ENCODE data around the gene MAP3K20.

The MAP3K20 gene

DNA sequence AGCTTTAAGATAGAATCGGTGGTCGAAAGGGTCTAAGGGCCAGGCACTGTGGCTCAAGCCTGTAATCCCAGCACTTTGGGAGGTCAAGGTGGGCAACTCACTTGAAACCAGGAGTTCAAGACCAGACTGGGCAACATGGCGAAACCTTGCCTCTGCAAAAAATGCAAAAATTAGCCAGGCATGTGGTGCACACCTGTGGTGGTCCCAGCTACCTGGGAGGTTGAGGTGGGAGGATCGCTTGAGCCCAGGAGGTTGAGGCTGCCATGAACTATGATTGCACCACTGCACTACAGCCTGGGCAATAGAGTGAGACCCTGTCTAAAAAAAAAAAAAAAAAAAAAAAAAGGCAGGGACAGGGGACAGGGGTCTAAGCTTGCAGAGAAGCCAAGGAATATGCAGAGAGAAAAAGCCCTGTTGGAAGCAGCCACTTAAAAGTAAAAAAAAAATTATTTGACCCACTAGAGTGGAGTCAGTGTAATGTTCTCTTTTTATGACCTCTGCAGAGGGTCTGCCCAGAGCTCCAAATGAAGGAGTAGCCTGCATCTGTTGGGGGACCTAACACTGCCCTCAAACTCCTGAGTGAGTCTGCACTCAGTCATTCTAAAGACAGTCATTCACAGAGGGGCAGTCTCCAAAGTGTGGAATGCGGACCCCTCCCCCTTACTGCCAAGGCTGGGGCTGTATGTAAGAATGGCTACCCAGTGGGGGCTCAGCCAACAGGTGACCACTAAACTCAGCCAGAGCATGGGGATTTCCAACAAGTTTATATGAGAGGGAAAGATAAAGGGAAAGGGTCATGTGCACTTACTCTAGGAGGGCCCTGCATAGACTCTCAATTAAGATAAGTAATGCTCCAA lies 160.5 kb downstream of the MAP3K20 start:
- no peak overlapping the region for H3K4me3 ChIP-seq (ENCODE audit: low read depth, low read length)
- TF ChIP-seq, protein P1, sequence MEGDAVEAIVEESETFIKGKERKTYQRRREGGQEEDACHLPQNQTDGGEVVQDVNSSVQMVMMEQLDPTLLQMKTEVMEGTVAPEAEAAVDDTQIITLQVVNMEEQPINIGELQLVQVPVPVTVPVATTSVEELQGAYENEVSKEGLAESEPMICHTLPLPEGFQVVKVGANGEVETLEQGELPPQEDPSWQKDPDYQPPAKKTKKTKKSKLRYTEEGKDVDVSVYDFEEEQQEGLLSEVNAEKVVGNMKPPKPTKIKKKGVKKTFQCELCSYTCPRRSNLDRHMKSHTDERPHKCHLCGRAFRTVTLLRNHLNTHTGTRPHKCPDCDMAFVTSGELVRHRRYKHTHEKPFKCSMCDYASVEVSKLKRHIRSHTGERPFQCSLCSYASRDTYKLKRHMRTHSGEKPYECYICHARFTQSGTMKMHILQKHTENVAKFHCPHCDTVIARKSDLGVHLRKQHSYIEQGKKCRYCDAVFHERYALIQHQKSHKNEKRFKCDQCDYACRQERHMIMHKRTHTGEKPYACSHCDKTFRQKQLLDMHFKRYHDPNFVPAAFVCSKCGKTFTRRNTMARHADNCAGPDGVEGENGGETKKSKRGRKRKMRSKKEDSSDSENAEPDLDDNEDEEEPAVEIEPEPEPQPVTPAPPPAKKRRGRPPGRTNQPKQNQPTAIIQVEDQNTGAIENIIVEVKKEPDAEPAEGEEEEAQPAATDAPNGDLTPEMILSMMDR (IDR thresholded peaks at IDR 0.05; ENCODE audit: low read depth, low read length, missing control alignments) = no peak
- no peak for DNase-seq (ENCODE audit: low read depth)

DNA sequence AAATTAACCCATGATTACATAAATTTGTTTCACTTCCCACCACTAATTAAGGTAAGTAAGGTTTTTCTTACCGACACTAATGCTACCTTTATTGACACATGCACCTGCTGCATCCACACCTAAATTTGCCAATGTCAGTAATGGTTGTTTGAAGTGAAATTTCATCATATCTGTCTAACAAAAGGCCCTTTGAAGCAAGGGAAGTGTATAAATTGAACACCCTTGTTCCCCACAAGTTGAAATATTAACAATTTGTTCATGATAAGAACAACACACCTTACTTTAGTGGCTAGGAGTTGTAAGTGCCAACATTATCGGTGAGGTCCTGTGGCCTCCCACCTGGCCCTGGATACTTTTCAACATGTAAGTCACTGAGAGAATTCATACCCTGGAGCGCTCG lies 162.7 kb downstream of the MAP3K20 start:
- H3K4me3 ChIP-seq (ENCODE audit: low read depth, low read length) = no peak overlapping the region
- TF ChIP-seq, protein P1 (IDR thresholded peaks at IDR 0.05; ENCODE audit: low read depth, low read length, missing control alignments) = no peak
- no peak for DNase-seq (ENCODE audit: low read depth)

DNA sequence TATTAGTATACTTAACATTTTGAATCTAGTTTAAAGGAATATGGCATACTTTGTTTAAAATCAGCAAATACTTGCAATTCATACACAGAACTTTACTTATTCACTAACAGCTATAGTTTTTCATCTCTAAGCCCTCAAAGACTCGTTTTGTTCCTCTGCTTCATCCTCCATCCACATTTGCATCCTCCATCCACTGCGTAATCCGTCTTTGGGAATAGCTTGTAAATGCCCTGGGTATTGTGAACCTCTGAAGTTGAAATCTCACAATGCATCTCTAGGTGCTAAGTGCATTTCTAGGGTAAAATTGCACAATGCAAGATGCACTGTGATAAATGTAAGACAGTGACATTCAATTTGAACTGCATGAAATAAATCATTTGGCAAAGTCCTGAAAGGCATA lies 163.2 kb downstream of the MAP3K20 start:
- TF ChIP-seq, protein P1 (IDR thresholded peaks at IDR 0.05; ENCODE audit: low read depth, low read length, missing control alignments) = no peak
- H3K4me3 ChIP-seq (ENCODE audit: low read depth, low read length) = no peak overlapping the region
- no peak for DNase-seq (ENCODE audit: low read depth)

DNA sequence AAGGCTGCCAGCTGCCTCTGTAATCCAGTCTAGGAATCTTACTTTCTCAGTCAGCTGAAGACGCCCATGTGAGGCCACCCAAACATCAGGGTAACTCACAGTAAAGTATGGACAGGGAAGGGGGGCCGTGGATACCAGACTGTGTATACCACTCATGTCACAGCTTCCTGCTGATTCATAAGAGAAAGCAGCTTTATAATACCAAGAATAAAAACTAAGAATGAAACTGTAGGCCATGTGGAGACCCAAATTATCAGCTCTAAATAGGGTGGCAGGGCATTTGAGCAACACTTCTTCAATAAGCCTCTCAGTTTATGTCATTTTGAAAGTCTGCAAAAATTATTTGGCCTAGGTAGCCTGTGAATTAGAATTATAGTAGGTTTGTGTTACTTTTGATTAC lies 164.0 kb downstream of the MAP3K20 start:
- TF ChIP-seq, protein P1 (IDR thresholded peaks at IDR 0.05; ENCODE audit: low read depth, low read length, missing control alignments) = no peak
- peak; percentile 61 for DNase-seq (ENCODE audit: low read depth)
- H3K4me3 ChIP-seq (ENCODE audit: low read depth, low read length) = no peak overlapping the region

DNA sequence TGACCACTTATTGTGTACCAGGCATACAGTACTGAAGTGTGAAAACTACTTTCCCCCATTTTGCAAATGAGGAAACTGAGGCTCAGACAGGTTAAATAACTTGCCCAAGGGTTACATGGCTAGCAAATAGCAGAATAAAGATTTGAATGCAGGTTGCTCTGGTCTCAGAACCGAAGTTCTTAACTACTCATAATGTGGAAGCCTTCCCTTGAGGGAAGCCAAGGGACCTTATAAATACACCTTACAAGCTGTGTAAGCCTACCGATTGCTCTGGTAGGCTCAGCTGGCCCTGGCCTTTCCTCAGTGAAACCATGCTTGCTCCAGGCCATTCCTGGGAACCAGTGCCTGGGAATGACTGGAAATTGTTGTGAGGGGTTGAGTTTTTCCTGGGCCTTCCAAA lies 164.4 kb downstream of the MAP3K20 start:
- DNase-seq (ENCODE audit: low read depth) = no peak
- no peak overlapping the region for H3K4me3 ChIP-seq (ENCODE audit: low read depth, low read length)
- TF ChIP-seq, protein P1 (IDR thresholded peaks at IDR 0.05; ENCODE audit: low read depth, low read length, missing control alignments) = no peak

DNA sequence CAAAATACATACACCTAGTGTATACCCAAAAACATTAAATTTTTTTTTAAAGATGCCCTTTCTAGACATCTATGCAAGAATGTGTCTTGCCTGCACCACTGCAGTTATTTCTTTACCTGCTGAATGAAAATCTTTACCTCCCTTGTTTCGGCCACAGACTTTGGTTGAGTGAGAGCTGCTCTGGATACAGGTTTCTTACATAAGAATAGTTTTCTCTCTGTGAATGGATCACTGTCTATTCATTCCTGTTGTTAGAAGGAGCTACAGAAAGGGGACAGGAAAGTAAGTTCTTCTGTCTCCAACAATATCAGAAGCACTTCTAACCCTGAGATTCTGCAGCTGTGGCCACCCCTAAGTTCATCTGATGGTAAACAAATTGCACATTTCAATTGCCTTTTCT lies 166.0 kb downstream of the MAP3K20 start:
- TF ChIP-seq, protein P1 (IDR thresholded peaks at IDR 0.05; ENCODE audit: low read depth, low read length, missing control alignments) = no peak
- DNase-seq (ENCODE audit: low read depth) = no peak
- no peak overlapping the region for H3K4me3 ChIP-seq (ENCODE audit: low read depth, low read length)

DNA sequence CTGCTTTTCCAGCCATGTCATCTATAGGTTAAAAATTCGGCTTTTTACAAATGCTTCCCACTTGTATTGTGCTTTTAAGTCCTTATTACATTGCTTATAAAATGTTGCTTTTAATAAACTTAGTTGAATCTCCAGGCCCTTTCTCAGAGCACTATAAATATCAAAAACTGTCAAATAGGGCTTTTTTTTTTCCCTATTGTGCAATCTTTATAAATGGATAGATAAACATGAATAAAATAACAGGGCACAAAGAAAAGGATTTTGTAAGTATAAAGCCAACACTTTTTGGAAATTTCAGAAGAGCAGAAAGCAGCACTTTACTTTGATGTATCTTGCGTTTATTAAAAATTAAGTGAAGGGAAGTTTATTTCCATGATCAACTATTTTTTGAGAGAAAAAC lies 171.5 kb downstream of the MAP3K20 start:
- TF ChIP-seq, protein P1 (IDR thresholded peaks at IDR 0.05; ENCODE audit: low read depth, low read length, missing control alignments) = no peak
- no peak for DNase-seq (ENCODE audit: low read depth)
- no peak overlapping the region for H3K4me3 ChIP-seq (ENCODE audit: low read depth, low read length)

Measured in GM12864 (cell line).